GM18909 (cell line): ENCODE data around the gene CD8B.
"Not testable (repeated sequence)": the region's sequence is repeated elsewhere in the genome, so short reads cannot be mapped to it uniquely, and the experiment has no call there.

Experiments used
- ATAC-seq: cut with Tn5 transposase; IDR thresholded peaks from one replicate; pipeline ENCODE4 v1.9.1; 2021; ENCODE audit warnings: mild to moderate bottlenecking; ENCODE audit not compliant: unreplicated experiment, poor library complexity

CD8B gene

GRCh38 chr2:86861628-86862379, at the start of gene CD8B:
Gene CD8B (minus strand): TSS chr2:86861886. CDS start chr2:86861865, 21 bp downstream.
- ATAC-seq = not testable (repeated sequence)

GRCh38 chr2:86905868-86906267, 44.2 kb upstream of the CD8B start:
- not testable (repeated sequence) for ATAC-seq

GRCh38 chr2:86900687-86901086, 39.0 kb upstream of the CD8B start:
- ATAC-seq = not testable (repeated sequence)

GRCh38 chr2:86886026-86886425, 24.3 kb upstream of the CD8B start:
- not testable (repeated sequence) for ATAC-seq

GRCh38 chr2:86882865-86883264, 21.2 kb upstream of the CD8B start:
- ATAC-seq = not testable (repeated sequence)

GRCh38 chr2:86882118-86882665, 20.5 kb upstream of the CD8B start:
- not testable (repeated sequence) for ATAC-seq

- ATAC-seq = not testable (repeated sequence)
Measured at GRCh38 chr2:86878986-86879385, 17.3 kb upstream of the CD8B start.

GRCh38 chr2:86870941-86871340, 9.3 kb upstream of the CD8B start:
- not testable (repeated sequence) for ATAC-seq

- ATAC-seq = not testable (repeated sequence)
Measured at GRCh38 chr2:86868895-86869468, 7.3 kb upstream of the CD8B start.

- not testable (repeated sequence) for ATAC-seq
Measured at GRCh38 chr2:86862380-86862703, 656 bp upstream of the CD8B start.

GRCh38 chr2:86861175-86861574, 511 bp downstream of the CD8B start:
- not testable (repeated sequence) for ATAC-seq

GRCh38 chr2:86860573-86860972, 1.1 kb downstream of the CD8B start:
- not testable (repeated sequence) for ATAC-seq

GRCh38 chr2:86857688-86858087, 4.0 kb downstream of the CD8B start:
- ATAC-seq = not testable (repeated sequence)

GRCh38 chr2:86856498-86856897, 5.2 kb downstream of the CD8B start:
- ATAC-seq = not testable (repeated sequence)

- ATAC-seq = not testable (repeated sequence)
Measured at GRCh38 chr2:86855981-86856380, 5.7 kb downstream of the CD8B start.

GRCh38 chr2:86851581-86851980, 10.1 kb downstream of the CD8B start:
- ATAC-seq = not testable (repeated sequence)

- ATAC-seq = not testable (repeated sequence)
Measured at GRCh38 chr2:86842607-86843234, 19.0 kb downstream of the CD8B start.

- ATAC-seq = not testable (repeated sequence)
Measured at GRCh38 chr2:86841330-86841729, 20.4 kb downstream of the CD8B start.

- ATAC-seq = not testable (repeated sequence)
Measured at GRCh38 chr2:86839871-86840548, 21.7 kb downstream of the CD8B start.

- ATAC-seq = not testable (repeated sequence)
Measured at GRCh38 chr2:86839455-86839854, 22.2 kb downstream of the CD8B start.
